NCI-H748 (cell line): ENCODE results near the gene PGLYRP3.

Experiments used
- DNase-seq: peaks from one replicate; lab custom pipeline; 2025; ENCODE audit not compliant: unreplicated experiment; lab: John Stamatoyannopoulos, UW

The PGLYRP3 gene

GRCh38 chr1:153262462-153263157 lies 50.1 kb downstream of the PGLYRP3 start:
- peak; percentile 51 for DNase-seq

GRCh38 chr1:153262070-153262366 lies 50.7 kb downstream of the PGLYRP3 start:
- DNase-seq = peak; percentile 51

DNA sequence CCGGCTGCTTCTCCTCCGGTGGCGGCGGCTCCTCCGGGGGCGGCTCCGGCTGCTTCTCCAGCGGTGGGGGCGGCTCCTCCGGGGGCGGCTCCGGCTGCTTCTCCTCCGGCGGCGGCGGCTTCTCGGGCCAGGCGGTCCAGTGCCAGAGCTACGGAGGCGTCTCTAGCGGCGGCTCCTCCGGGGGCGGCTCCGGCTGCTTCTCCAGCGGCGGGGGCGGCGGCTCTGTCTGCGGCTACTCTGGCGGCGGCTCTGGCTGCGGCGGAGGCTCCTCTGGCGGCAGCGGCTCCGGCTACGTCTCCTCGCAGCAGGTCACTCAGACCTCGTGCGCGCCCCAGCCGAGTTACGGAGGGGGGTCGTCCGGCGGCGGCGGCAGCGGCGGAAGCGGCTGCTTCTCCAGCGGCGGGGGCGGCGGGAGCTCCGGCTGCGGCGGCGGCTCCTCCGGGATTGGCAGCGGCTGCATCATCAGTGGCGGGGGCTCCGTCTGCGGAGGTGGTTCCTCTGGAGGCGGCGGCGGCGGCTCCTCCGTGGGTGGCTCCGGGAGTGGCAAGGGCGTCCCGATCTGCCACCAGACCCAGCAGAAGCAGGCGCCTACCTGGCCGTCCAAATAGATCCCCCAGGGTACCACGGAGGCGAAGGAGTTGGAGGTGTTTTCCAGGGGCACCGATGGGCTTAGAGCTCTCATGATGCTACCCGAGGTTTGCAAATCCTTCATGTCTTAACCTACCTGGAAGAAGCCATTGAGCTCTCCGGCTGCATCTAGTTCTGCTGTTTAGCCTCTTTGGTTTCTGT lies 51.3 kb downstream of the PGLYRP3 start:
- peak; percentile 56 for DNase-seq

GRCh38 chr1:153260585-153261280 lies 52.0 kb downstream of the PGLYRP3 start:
- peak; percentile 36 for DNase-seq

DNA sequence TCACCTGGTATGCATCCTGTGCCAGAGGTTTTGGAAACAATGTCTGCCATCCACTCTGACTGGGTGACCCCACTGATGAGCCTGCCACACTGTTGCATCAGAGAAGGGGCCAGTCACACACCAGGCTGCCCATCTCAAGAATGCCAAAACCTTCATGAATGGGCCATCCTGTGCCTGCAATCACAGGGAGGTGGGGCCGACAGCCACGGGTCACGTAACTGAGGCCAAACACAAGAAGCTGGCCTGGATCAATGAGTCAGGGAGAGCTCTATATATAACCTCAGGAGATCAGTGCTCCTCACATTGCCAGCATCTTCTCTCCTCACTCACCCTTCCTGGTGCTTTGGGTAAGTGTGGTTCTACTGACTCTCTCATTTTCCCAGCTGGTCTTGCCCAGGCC lies 53.4 kb downstream of the PGLYRP3 start, which contains the start of gene LORICRIN:
TSS of gene LORICRIN (plus strand) at position 301 of the 400 bp plus-strand sequence. CDS start 1,263 bp downstream, outside the sequence.
- DNase-seq = no peak

GRCh38 chr1:153253693-153254092 lies 59.1 kb downstream of the PGLYRP3 start:
- no peak for DNase-seq

DNA sequence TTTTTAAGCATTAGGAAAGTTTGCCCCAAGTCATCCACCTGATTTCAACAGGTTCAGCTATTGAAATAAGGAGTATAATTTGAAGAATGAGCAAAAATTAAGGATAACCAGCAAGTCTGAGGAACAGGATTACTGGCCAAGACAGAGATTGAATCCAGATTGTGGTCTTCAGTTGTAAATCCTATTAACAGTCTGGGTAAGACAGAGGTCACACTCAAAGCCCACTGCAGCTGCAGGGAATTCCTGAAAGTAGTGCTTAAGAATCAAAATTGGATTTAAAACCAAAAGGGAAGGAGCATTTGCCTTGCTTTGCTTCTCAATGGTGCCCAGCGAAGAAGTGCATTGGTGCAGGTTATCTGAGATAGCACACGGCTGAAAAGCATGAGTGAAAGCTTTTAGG lies 59.7 kb downstream of the PGLYRP3 start:
- no peak for DNase-seq

DNA sequence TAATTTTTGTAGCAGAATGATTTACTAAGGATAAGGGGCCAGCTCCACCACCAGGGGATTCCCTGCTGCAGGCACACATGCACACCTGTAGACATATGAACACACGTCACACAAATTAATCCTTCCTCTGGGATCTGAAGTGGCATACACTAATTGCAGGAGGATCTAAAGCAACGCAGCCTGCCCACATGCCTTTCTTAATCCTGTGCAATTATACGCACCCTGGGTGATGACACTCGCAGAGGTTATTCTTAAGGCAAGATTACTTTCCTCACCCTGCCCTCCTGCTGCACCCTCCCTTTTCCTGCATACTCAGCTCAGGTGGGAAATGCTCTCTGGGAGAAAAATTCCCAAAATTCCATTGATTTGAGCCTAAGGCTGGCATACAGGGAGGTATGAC lies 60.8 kb downstream of the PGLYRP3 start:
- no peak for DNase-seq

- no peak for DNase-seq
Measured at GRCh38 chr1:153251562-153251961, 61.2 kb downstream of the PGLYRP3 start.

GRCh38 chr1:153251087-153251486 lies 61.7 kb downstream of the PGLYRP3 start:
- DNase-seq = no peak

DNA sequence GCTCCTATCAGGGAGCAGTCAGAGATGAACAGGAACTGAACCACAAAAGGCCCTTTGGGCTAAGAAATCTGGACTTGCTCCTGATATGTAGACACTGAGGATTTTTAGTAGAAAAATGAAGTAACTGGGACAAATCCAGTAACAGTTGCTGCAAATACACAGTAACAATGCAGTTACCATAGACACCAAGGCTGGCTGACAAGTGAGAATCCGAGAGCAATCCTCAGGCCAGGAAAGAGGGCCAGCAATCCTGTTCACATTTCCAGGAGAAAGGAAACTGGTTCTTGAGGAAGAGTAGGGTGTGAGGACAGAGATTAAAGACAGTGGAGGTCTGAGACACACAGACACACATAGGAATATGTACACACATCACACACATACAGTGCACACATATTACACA lies 62.6 kb downstream of the PGLYRP3 start:
- DNase-seq = no peak

- DNase-seq = no peak
Measured at GRCh38 chr1:153248176-153248879, 64.4 kb downstream of the PGLYRP3 start.
